B cell (primary cell): ENCODE data around the gene MSL3.

Experiments used
- CTCF ChIP-seq: fragments of 200-600 bp; IDR thresholded peaks from one replicate; pipeline ENCODE4 v1.8.0; 2022; ENCODE audit warnings: antibody characterized with exemption, mild to moderate bottlenecking
- EZH2 ChIP-seq: IDR thresholded peaks from 2 replicates; pipeline ENCODE4 v1.6.1; 2012; ENCODE audit warnings: borderline replicate concordance, low read depth, mild to moderate bottlenecking, moderate library complexity, low read length; ENCODE audit not compliant: insufficient read depth, poor library complexity, severe bottlenecking

- TF ChIP-seq CTCF: no peak
- no peak for TF ChIP-seq EZH2
Observed at GRCh38 chrX:11728556-11728955, 29.5 kb upstream of the MSL3 start.
